Stimulated activated CD4-positive, alpha-beta T cell treated with anti-CD3 and anti-CD28 coated beads, Interleukin-12 subunit alpha, Interleukin-12 subunit beta, amount 100 ng/mL, for 24 hours (primary cell): ENCODE measurements around the gene TOMM70.
A peak's percentile ranks its signal among the peaks of the same experiment; 100 is the strongest.
"Not testable (repeated sequence)": the region's sequence is repeated elsewhere in the genome, so short reads cannot be mapped to it uniquely, and the experiment has no call there.

Experiments
- DNase-seq, 2 experiments: peaks; one replicate each; pipeline ENCODE4 v3.0.0-alpha.2; 2020; ENCODE audit warnings: low read depth in 2 of 2

The TOMM70 gene

GRCh38 chr3:100364421-100364820 is 36.5 kb downstream of the TOMM70 start:
- no peak for DNase-seq

- DNase-seq, result no peak
Measured at GRCh38 chr3:100361897-100362296, 39.0 kb downstream of the TOMM70 start.

- no peak for DNase-seq
Measured at GRCh38 chr3:100360757-100361496, 40.0 kb downstream of the TOMM70 start.

GRCh38 chr3:100359035-100359434 is 41.9 kb downstream of the TOMM70 start:
- no peak for DNase-seq

- no peak for DNase-seq
Measured at GRCh38 chr3:100358413-100358812, 42.5 kb downstream of the TOMM70 start.

- DNase-seq, result no peak
Measured at GRCh38 chr3:100354850-100355249, 46.0 kb downstream of the TOMM70 start.

- no peak for DNase-seq
Measured at GRCh38 chr3:100352296-100353231, 48.3 kb downstream of the TOMM70 start.

GRCh38 chr3:100351770-100352169 is 49.1 kb downstream of the TOMM70 start:
- not testable (repeated sequence) for DNase-seq

- DNase-seq, result no peak
Measured at GRCh38 chr3:100348727-100349126, 52.2 kb downstream of the TOMM70 start.

- DNase-seq, result no peak
Measured at GRCh38 chr3:100340527-100340926, 60.4 kb downstream of the TOMM70 start.

- no peak for DNase-seq
Measured at GRCh38 chr3:100339786-100340185, 61.1 kb downstream of the TOMM70 start.

GRCh38 chr3:100338911-100339310 is 62.0 kb downstream of the TOMM70 start:
- DNase-seq, result no peak

- DNase-seq, result not testable (repeated sequence)
Measured at GRCh38 chr3:100336229-100336628, 64.7 kb downstream of the TOMM70 start.

GRCh38 chr3:100335434-100335833 is 65.5 kb downstream of the TOMM70 start:
- peak in 1 of 2 experiments; percentile 10 for DNase-seq

- DNase-seq, result peak; percentile 66 to 76
Measured at GRCh38 chr3:100334488-100335351, 66.2 kb downstream of the TOMM70 start, which contains the start of gene NIT2. NIT2 (plus strand) TSS chr3:100334757; CDS start chr3:100334792, 35 bp downstream.

- no peak for DNase-seq
Measured at GRCh38 chr3:100333970-100334487, 66.9 kb downstream of the TOMM70 start.

GRCh38 chr3:100333051-100333450 is 67.8 kb downstream of the TOMM70 start:
- DNase-seq, result no peak

GRCh38 chr3:100331660-100332059 is 69.2 kb downstream of the TOMM70 start:
- no peak for DNase-seq

- DNase-seq, result no peak
Measured at GRCh38 chr3:100330651-100331050, 70.2 kb downstream of the TOMM70 start.

- DNase-seq, result no peak
Measured at GRCh38 chr3:100329800-100330489, 70.9 kb downstream of the TOMM70 start.

- not testable (repeated sequence) for DNase-seq
Measured at GRCh38 chr3:100327377-100327776, 73.5 kb downstream of the TOMM70 start.
